SH-SY5Y (cell line): ENCODE results near the gene MLANA.

Source experiments
- GATA2 ChIP-seq: IDR thresholded peaks from 2 replicates; pipeline ENCODE4 v1.6.1; 2011; ENCODE audit warnings: mild to moderate bottlenecking, low read depth, low read length
- GATA3 ChIP-seq: IDR thresholded peaks from 2 replicates; pipeline ENCODE4 v1.6.1; 2011; ENCODE audit warnings: low read depth, mild to moderate bottlenecking, low read length, moderate library complexity

DNA sequence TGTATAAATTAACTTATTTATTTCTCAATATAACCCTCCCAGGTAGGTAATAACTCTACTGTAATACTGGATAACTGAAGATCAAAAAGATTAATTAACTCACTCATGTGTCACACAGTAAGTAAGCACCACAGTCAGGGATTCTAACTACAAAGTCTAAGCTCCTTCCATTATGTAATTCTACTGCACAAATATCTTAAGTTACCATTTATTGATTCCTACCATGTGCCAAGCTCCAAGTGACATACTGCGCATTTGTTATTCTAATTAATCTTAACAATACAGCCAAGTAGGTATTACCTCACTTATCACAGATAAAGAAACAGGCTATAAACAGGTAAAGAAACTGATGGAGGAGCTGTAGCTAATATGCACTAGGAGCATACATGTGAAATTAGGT lies 66.5 kb downstream of the MLANA start:
- TF ChIP-seq GATA2 (no peak), GATA3 (no peak)
